ENCODE results near the gene L3HYPDH. TPM values are rescaled to one million over a fixed set of nuclear protein-coding genes. Genes with fewer than 3 reads are reported as not detected.

The L3HYPDH gene
- total RNA-seq: 10 to 100 TPM; 25.5 to 37.3 TPM
- 10 to 100 TPM; 24.6 to 27.8 TPM for polyA plus RNA-seq (ENCODE audit: insufficient read length in 2 of 2)
- long read RNA-seq, donor 1, transcript L3HYPDH-201 (5 exons, 1,527 nt): major isoform, 6 of 8 reads
- long read RNA-seq, donor 1, partial matches to known transcripts: 0 of 8 reads
- long read RNA-seq, donor 1, other reads (novel, unspliced or antisense): 0 of 8 reads
- long read RNA-seq, donor 2: 0 reads
- long read RNA-seq, donor 3, partial matches to known transcripts: 0 of 4 reads
- long read RNA-seq, donor 3, other reads (novel, unspliced or antisense): 0 of 4 reads
- long read RNA-seq, donor 4, transcript L3HYPDH-204 (2 exons, 729 nt): major isoform, 6 of 14 reads
- long read RNA-seq, donor 4, partial matches to known transcripts: 0 of 14 reads
- long read RNA-seq, donor 4, other reads (novel, unspliced or antisense): 0 of 14 reads

DNA sequence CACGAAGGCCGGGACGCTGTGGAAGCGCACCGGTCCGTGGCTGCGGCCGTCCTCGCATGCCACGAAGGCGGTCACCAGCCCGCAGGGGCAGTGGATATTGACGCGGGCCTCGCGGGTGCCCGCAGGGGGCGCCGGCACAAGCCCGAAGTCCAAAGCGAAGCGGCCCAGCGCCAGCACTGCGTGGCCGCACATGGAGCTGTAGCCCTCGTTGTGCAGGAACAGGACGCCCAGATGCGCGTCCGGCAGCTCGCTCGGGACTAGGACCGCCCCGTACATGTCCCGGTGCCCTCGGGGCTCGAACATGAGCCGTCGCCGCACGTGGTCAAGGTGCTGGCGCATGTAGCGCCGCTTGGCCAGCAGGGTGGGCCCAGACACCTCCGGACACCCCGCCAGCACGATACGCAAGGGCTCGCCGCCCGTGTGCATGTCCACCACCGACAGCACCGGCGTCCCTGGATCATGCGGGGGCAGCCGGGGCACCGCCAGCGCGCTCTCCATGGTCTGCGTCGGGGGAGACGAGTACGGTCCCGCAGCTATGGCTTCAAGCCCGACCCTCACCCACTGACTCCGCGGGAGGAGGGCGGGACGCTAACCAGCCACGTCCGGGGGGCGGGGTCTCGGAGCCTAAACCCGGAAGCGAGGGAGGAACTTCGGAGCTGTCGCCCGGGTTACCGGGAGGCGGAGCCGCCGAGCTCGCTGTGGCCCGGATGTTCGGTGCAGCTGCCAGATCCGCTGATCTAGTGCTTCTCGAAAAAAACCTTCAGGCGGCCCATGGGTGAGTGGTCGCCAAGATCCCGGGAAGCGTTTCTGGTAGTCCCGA, at the start of gene L3HYPDH, which contains the start of gene JKAMP:
Gene L3HYPDH, minus strand, starts transcription at position 590 of the 820 bp plus-strand sequence. Its CDS starts 92 bp downstream, at position 498.
Gene JKAMP, plus strand, starts transcription at position 699 of the 820 bp plus-strand sequence. Its CDS starts 73 bp downstream, at position 772.
- peak; percentile 89 to 99 (median 96) for DNase-seq (ENCODE audit: low read depth in 4 of 6, low spot score in 6 of 6)
- peaks cover 3% of the 10 kb centered on the region for H3K36me3 ChIP-seq (ENCODE audit: control insufficient read depth, insufficient read depth, low read length)
- H3K4me3 ChIP-seq (ENCODE audit: low read depth, low read length): peak within 1 kb of the TSS; percentile 93
- WGBS (ENCODE audit: insufficient coverage): under 1% methylated on average over 92 of the region's 92 CpGs
- no peaks in the 10 kb centered on the region for H3K27me3 ChIP-seq (ENCODE audit: control insufficient read depth, insufficient read depth, low read length)
- no peaks in the 10 kb centered on the region for H3K9me3 ChIP-seq (ENCODE audit: control insufficient read depth, insufficient read depth, low read length)
- peaks cover 12% of the 10 kb centered on the region for H3K4me1 ChIP-seq (ENCODE audit: control insufficient read depth, insufficient read depth, low read length)
- H3K27ac ChIP-seq (ENCODE audit: low read depth, low read length): peak within 1 kb of the TSS; percentile 94

DNA sequence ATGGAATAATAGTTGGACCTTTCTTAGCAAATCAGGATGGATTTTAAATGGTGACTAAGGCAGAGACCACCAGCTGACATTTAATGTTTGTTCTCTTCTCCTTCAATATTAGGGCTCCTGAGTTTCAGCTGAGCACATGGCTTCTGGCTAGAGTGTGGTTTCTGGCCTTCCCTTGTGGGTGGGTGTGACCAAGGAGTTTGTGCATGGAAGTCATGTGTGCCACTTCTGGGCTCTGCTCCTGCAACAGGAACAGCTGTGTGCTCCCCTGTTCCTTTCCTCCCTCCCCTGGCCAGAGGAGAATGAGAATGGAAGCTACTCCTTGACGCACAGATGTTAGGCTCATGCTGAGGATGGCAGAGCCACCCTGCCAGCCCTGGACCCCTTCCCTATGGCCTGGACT, 48.2 kb upstream of the L3HYPDH start:
- Histone ChIP-seq H3K27me3 (ENCODE audit: control insufficient read depth, insufficient read depth, low read length) (no peaks in the 10 kb centered on the region), H3K4me1 (ENCODE audit: control insufficient read depth, insufficient read depth, low read length) (no peaks in the 10 kb centered on the region), H3K9me3 (ENCODE audit: control insufficient read depth, insufficient read depth, low read length) (no peaks in the 10 kb centered on the region), H3K4me3 (ENCODE audit: low read depth, low read length) (no peak overlapping the region), H3K27ac (ENCODE audit: low read depth, low read length) (no peak overlapping the region), H3K36me3 (ENCODE audit: control insufficient read depth, insufficient read depth, low read length) (no peaks in the 10 kb centered on the region)
- DNase-seq (ENCODE audit: low read depth in 4 of 6, low spot score in 6 of 6): no peak
- WGBS (ENCODE audit: insufficient coverage): 100% methylated on average over 1 of the region's 1 CpG

GRCh38 chr14:59530349-59530748, 46.1 kb upstream of the L3HYPDH start:
- no peaks in the 10 kb centered on the region for H3K27me3 ChIP-seq (ENCODE audit: control insufficient read depth, insufficient read depth, low read length)
- no peaks in the 10 kb centered on the region for H3K36me3 ChIP-seq (ENCODE audit: control insufficient read depth, insufficient read depth, low read length)
- no peak overlapping the region for H3K4me3 ChIP-seq (ENCODE audit: low read depth, low read length)
- H3K4me1 ChIP-seq (ENCODE audit: control insufficient read depth, insufficient read depth, low read length): no peaks in the 10 kb centered on the region
- DNase-seq (ENCODE audit: low read depth in 4 of 6, low spot score in 6 of 6): no peak
- no peaks in the 10 kb centered on the region for H3K9me3 ChIP-seq (ENCODE audit: control insufficient read depth, insufficient read depth, low read length)
- no peak overlapping the region for H3K27ac ChIP-seq (ENCODE audit: low read depth, low read length)

- H3K36me3 ChIP-seq (ENCODE audit: control insufficient read depth, insufficient read depth, low read length): no peaks in the 10 kb centered on the region
- no peaks in the 10 kb centered on the region for H3K27me3 ChIP-seq (ENCODE audit: control insufficient read depth, insufficient read depth, low read length)
- no peak for DNase-seq (ENCODE audit: low read depth in 4 of 6, low spot score in 6 of 6)
- WGBS (ENCODE audit: insufficient coverage): 82% methylated on average over 1 of the region's 2 CpGs
- H3K9me3 ChIP-seq (ENCODE audit: control insufficient read depth, insufficient read depth, low read length): no peaks in the 10 kb centered on the region
- H3K4me1 ChIP-seq (ENCODE audit: control insufficient read depth, insufficient read depth, low read length): no peaks in the 10 kb centered on the region
- H3K4me3 ChIP-seq (ENCODE audit: low read depth, low read length): no peak overlapping the region
- H3K27ac ChIP-seq (ENCODE audit: low read depth, low read length): no peak overlapping the region
These were observed 45.0 kb upstream of the L3HYPDH start for GRCh38 chr14:59529189-59529588.

DNA sequence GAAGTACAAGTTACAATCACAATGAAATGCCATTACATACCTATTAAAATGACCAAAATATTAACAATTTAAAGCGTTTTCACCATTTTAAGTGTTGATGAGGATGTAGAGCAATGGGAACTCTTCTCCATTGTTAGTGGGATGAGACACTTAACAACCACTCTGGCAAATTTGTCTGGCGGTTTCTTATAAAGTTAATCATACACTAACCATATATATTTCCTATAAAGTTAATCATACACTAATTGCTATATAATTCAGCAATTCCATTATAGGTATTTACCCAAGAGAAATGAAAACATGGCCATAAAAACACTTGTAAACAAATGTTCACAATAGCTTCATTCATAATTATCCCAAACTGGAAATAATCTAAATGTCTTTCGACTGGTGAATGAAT, 36.0 kb upstream of the L3HYPDH start:
- no peaks in the 10 kb centered on the region for H3K4me1 ChIP-seq (ENCODE audit: control insufficient read depth, insufficient read depth, low read length)
- DNase-seq (ENCODE audit: low read depth in 4 of 6, low spot score in 6 of 6): no peak
- H3K27me3 ChIP-seq (ENCODE audit: control insufficient read depth, insufficient read depth, low read length): no peaks in the 10 kb centered on the region
- no peak overlapping the region for H3K27ac ChIP-seq (ENCODE audit: low read depth, low read length)
- no peaks in the 10 kb centered on the region for H3K36me3 ChIP-seq (ENCODE audit: control insufficient read depth, insufficient read depth, low read length)
- no CpG with 5 or more reads among the region's 3 CpGs for WGBS (ENCODE audit: insufficient coverage)
- H3K4me3 ChIP-seq (ENCODE audit: low read depth, low read length): no peak overlapping the region
- H3K9me3 ChIP-seq (ENCODE audit: control insufficient read depth, insufficient read depth, low read length): no peaks in the 10 kb centered on the region

DNA sequence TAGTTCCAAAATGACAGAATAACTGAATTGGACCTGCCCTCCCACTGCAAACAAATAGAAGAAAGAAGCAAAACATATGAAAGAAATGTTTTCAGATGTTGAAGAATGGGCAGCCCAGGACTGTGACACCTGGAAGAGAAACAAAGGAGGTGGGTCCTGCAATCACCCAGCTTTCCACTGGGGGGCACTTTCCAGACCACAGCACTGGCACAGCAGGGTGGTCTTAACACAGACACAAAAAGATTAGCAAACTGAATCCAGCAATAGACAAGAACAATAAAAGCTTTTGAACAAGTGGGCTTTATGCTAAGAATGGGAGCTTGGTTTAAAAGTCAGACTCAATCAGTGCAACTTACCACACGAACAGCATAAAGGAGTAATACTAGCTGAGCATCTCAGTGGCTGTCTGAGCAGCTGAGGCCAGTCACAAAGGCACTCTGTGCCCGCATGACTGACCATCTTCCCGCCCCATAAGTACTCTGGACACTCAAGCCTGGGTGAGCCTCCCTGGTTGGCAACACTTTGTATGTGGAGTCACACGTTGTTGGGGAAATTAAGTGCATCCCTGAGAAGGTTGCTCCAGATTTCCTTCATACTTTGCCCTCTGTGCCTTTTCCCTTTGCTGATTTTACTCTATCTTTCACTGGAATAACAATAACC, 27.8 kb upstream of the L3HYPDH start:
- 9% methylated on average over 1 of the region's 4 CpGs for WGBS (ENCODE audit: insufficient coverage)
- no peak overlapping the region for H3K4me3 ChIP-seq (ENCODE audit: low read depth, low read length)
- H3K27ac ChIP-seq (ENCODE audit: low read depth, low read length): no peak overlapping the region
- no peaks in the 10 kb centered on the region for H3K9me3 ChIP-seq (ENCODE audit: control insufficient read depth, insufficient read depth, low read length)
- H3K36me3 ChIP-seq (ENCODE audit: control insufficient read depth, insufficient read depth, low read length): no peaks in the 10 kb centered on the region
- DNase-seq (ENCODE audit: low read depth in 4 of 6, low spot score in 6 of 6): peak; percentile 17 to 92 (median 30)
- H3K4me1 ChIP-seq (ENCODE audit: control insufficient read depth, insufficient read depth, low read length): peaks cover 4% of the 10 kb centered on the region
- no peaks in the 10 kb centered on the region for H3K27me3 ChIP-seq (ENCODE audit: control insufficient read depth, insufficient read depth, low read length)

DNA sequence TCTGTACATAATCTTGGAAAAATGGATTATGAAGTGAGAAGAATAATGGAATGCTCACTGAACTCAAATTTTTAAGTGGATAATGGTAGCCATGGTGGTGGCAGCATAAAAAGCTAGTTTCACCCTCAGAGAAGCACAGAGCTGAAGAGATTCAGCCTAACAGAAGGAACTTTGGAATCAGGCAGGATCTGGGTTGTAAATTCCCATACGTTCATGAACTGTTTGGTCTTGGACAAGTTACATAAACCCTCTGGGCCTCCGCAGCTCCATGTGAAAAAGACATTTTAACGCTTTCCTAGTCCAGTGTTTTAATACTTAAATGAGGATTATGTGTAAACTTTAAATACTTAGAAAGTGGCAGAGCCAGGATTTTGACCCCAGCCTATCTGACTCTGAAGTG, 26.8 kb upstream of the L3HYPDH start:
- no peaks in the 10 kb centered on the region for H3K36me3 ChIP-seq (ENCODE audit: control insufficient read depth, insufficient read depth, low read length)
- H3K9me3 ChIP-seq (ENCODE audit: control insufficient read depth, insufficient read depth, low read length): no peaks in the 10 kb centered on the region
- H3K27me3 ChIP-seq (ENCODE audit: control insufficient read depth, insufficient read depth, low read length): no peaks in the 10 kb centered on the region
- DNase-seq (ENCODE audit: low read depth in 4 of 6, low spot score in 6 of 6): no peak
- no peak overlapping the region for H3K4me3 ChIP-seq (ENCODE audit: low read depth, low read length)
- peaks cover 4% of the 10 kb centered on the region for H3K4me1 ChIP-seq (ENCODE audit: control insufficient read depth, insufficient read depth, low read length)
- WGBS (ENCODE audit: insufficient coverage): no CpG with 5 or more reads among the region's 3 CpGs
- H3K27ac ChIP-seq (ENCODE audit: low read depth, low read length): no peak overlapping the region

- Histone ChIP-seq H3K27ac (ENCODE audit: low read depth, low read length) (no peak overlapping the region), H3K4me1 (ENCODE audit: control insufficient read depth, insufficient read depth, low read length) (peaks cover 4% of the 10 kb centered on the region), H3K4me3 (ENCODE audit: low read depth, low read length) (no peak overlapping the region), H3K27me3 (ENCODE audit: control insufficient read depth, insufficient read depth, low read length) (no peaks in the 10 kb centered on the region), H3K36me3 (ENCODE audit: control insufficient read depth, insufficient read depth, low read length) (no peaks in the 10 kb centered on the region), H3K9me3 (ENCODE audit: control insufficient read depth, insufficient read depth, low read length) (no peaks in the 10 kb centered on the region)
- WGBS (ENCODE audit: insufficient coverage): no CpG with 5 or more reads among the region's 2 CpGs
- no peak for DNase-seq (ENCODE audit: low read depth in 4 of 6, low spot score in 6 of 6)
These were observed 25.8 kb upstream of the L3HYPDH start for GRCh38 chr14:59510001-59510400.

DNA sequence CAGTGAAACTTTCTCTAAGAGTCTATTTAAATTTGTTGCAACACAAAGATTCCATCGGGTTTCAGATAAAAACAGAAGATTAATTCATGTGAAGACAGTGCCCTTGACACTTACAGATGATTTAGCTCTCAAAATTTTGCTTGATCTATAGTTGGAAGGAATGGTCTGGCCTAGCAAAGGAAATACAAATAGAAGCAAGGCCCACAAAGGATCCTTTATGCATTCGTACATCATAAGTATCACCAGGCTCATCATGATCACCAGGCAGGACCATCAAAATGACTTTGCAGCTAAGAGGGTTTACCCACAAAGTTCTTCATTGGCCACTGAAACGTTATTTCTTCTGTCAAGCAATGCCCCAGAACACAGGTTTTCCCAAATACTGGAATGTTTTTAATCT, 24.9 kb upstream of the L3HYPDH start:
- H3K27ac ChIP-seq (ENCODE audit: low read depth, low read length): no peak overlapping the region
- no peak overlapping the region for H3K4me3 ChIP-seq (ENCODE audit: low read depth, low read length)
- H3K4me1 ChIP-seq (ENCODE audit: control insufficient read depth, insufficient read depth, low read length): peaks cover 4% of the 10 kb centered on the region
- no peaks in the 10 kb centered on the region for H3K27me3 ChIP-seq (ENCODE audit: control insufficient read depth, insufficient read depth, low read length)
- 80% methylated on average over 2 of the region's 3 CpGs for WGBS (ENCODE audit: insufficient coverage)
- H3K36me3 ChIP-seq (ENCODE audit: control insufficient read depth, insufficient read depth, low read length): no peaks in the 10 kb centered on the region
- DNase-seq (ENCODE audit: low read depth in 4 of 6, low spot score in 6 of 6): no peak
- no peaks in the 10 kb centered on the region for H3K9me3 ChIP-seq (ENCODE audit: control insufficient read depth, insufficient read depth, low read length)

Data from spinal cord (tissue), 10 donors.